HepG2 (cell line): ENCODE measurements around the gene USP34. TPM values are rescaled to one million over a fixed set of nuclear protein-coding genes. Genes with fewer than 3 reads are reported as not detected.

ENCODE experiments used
- ATF4 ChIP-seq, 2 experiments: fragments of 450-650 bp in 1 of 2; sonication (generic) in 1 of 2; formaldehyde crosslinking; IDR thresholded peaks; 2 replicates each; pipeline versions ENCODE4 v1.5.0 to v1.8.0; 2020 to 2022; ENCODE audit warnings: mild to moderate bottlenecking in 1 of 2, missing genetic modification reagents in 1 of 2
- BCL6 ChIP-seq: IDR thresholded peaks from 2 replicates; pipeline ENCODE4 v1.6.1; 2016; ENCODE audit warnings: missing genetic modification reagents, missing compliant biosample characterization
- HIVEP1 ChIP-seq: sonication (generic); formaldehyde crosslinking; IDR thresholded peaks from 2 replicates; pipeline ENCODE4 v1.4.0; 2020; ENCODE audit warnings: mild to moderate bottlenecking, missing genetic modification reagents
- HNF4A ChIP-seq: sonication (generic); formaldehyde crosslinking; IDR thresholded peaks from 2 replicates; pipeline ENCODE4 v1.4.0; 2020; ENCODE audit warnings: missing genetic modification reagents
- HOXA3 ChIP-seq: sonication (generic); formaldehyde crosslinking; IDR thresholded peaks from 2 replicates; pipeline ENCODE4 v1.5.0; 2020; ENCODE audit warnings: missing genetic modification reagents
- KAT8 ChIP-seq: IDR thresholded peaks from 2 replicates; pipeline ENCODE4 v1.6.1; 2016; ENCODE audit warnings: missing genetic modification reagents, missing compliant biosample characterization
- NBN ChIP-seq: fragments of 450-650 bp; conservative IDR thresholded peaks from 2 replicates; pipeline ENCODE4 v1.6.1; 2017
- NFIB ChIP-seq: sonication (generic); formaldehyde crosslinking; IDR thresholded peaks from 2 replicates; pipeline ENCODE4 v1.9.0; 2021; ENCODE audit warnings: missing genetic modification reagents, mild to moderate bottlenecking, borderline replicate concordance
- NR0B2 ChIP-seq: sonication (generic); formaldehyde crosslinking; IDR thresholded peaks from 2 replicates; pipeline ENCODE4 v1.4.0; 2020; ENCODE audit warnings: mild to moderate bottlenecking, missing genetic modification reagents
- PAXIP1 ChIP-seq: sonication (generic); formaldehyde crosslinking; conservative IDR thresholded peaks from 2 replicates; pipeline ENCODE4 v1.4.0; 2020; ENCODE audit warnings: mild to moderate bottlenecking, missing genetic modification reagents, moderate library complexity
- PRDM4 ChIP-seq: sonication (generic); formaldehyde crosslinking; IDR thresholded peaks from 2 replicates; pipeline ENCODE4 v1.9.0; 2021; ENCODE audit warnings: missing genetic modification reagents, borderline replicate concordance
- SRF ChIP-seq: IDR thresholded peaks from 2 replicates; pipeline ENCODE4 v1.6.1; 2011; ENCODE audit warnings: mild to moderate bottlenecking, low read depth, low read length, moderate library complexity
- TMF1 ChIP-seq: sonication (generic); formaldehyde crosslinking; IDR thresholded peaks from 2 replicates; pipeline ENCODE4 v1.8.1; 2022; ENCODE audit warnings: low read depth, missing genetic modification reagents
- ZBTB33 ChIP-seq: sonication (generic); formaldehyde crosslinking; IDR thresholded peaks from 2 replicates; pipeline ENCODE4 v1.4.0; 2020; ENCODE audit warnings: missing genetic modification reagents
- ZEB1 ChIP-seq: IDR thresholded peaks from 2 replicates; pipeline ENCODE4 v1.6.1; 2012; ENCODE audit warnings: mild to moderate bottlenecking, low read depth, inconsistent platforms; ENCODE audit not compliant: insufficient replicate concordance
- ZGPAT ChIP-seq: IDR thresholded peaks from 2 replicates; pipeline ENCODE4 v1.6.1; 2016; ENCODE audit warnings: mild to moderate bottlenecking
- ZNF260 ChIP-seq: sonication (generic); formaldehyde crosslinking; IDR thresholded peaks from 2 replicates; pipeline ENCODE4 v1.4.0; 2020; ENCODE audit warnings: missing genetic modification reagents, low read depth, mild to moderate bottlenecking, borderline replicate concordance
- ZNF674 ChIP-seq: sonication (generic); formaldehyde crosslinking; IDR thresholded peaks from 2 replicates; pipeline ENCODE4 v1.5.0; 2020; ENCODE audit warnings: low read depth, mild to moderate bottlenecking, missing genetic modification reagents
- polyA plus RNA-seq, 8 experiments: library from polyadenylated mRNA; depleted of rRNA in 3 of 8; stranded (reverse) in 7 of 8; unstranded in 1 of 8; fragments of >200 nt; fragmentation: Illumina TruSeq in 4 of 8; extraction: Trizol in 4 of 8; gene quantifications; 2 replicates each; pipeline versions ENCODE4 v1.2.1 to v1.2.3, GENCODE V29; 2011 to 2016; ENCODE audit warnings: low read depth in 4 of 8, missing spikeins in 1 of 8, mixed read lengths in 1 of 8; ENCODE audit not compliant: insufficient read depth in 1 of 8
- total RNA-seq, 5 experiments: library from RNA; depleted of rRNA; stranded (reverse); fragments of >200 nt; fragmentation: Illumina TruSeq; extraction: Trizol; gene quantifications; 2 replicates each; pipeline ENCODE4 v1.2.3, GENCODE V29; 2016; ENCODE audit warnings: low read depth in 1 of 5

USP34 gene
- total and polyA plus RNA-seq, 2 of the 13 experiments (the other 11 are each of a cell fraction or from before 2014, with no cell fraction given): 99.2 to 100 TPM

GRCh38 chr2:61356261-61356957 lies 114.5 kb downstream of the USP34 start (continued):
- TF ChIP-seq HNF4A (CRISPR knock-in tag) (peak; percentile 44), ZNF674 (no peak), ATF4 (CRISPR knock-in tag; IDR thresholded peaks at IDR 0.05) (no peak), NFIB (CRISPR knock-in tag) (no peak), NBN (no peak), BCL6 (CRISPR knock-in tag) (0 out of 2 replicates have a peak, but pooled peaks have one; percentile 33), HOXA3 (0 out of 2 replicates have a peak, but pooled peaks have one; percentile 21), KAT8 (CRISPR knock-in tag) (no peak), PRDM4 (CRISPR knock-in tag) (no peak), NR0B2 (CRISPR knock-in tag) (no peak), TMF1 (CRISPR knock-in tag) (no peak), HIVEP1 (CRISPR knock-in tag) (0 out of 2 replicates have a peak, but pooled peaks have one; percentile 22), ZGPAT (0 out of 2 replicates have a peak, but pooled peaks have one; percentile 27), ZNF260 (CRISPR knock-in tag) (no peak), ZBTB33 (CRISPR knock-in tag) (peak; percentile 85), PAXIP1 (CRISPR knock-in tag) (peak; percentile 33; the same call in 1 of the 2 replicates), ZEB1 (no peak), SRF (no peak)
